Measurements from ENCODE around the gene GALNT12.

Gene GALNT12

GRCh38 chr9:98783518-98784226, 23.8 kb upstream of the GALNT12 start:
- no peak for DNase-seq

DNA sequence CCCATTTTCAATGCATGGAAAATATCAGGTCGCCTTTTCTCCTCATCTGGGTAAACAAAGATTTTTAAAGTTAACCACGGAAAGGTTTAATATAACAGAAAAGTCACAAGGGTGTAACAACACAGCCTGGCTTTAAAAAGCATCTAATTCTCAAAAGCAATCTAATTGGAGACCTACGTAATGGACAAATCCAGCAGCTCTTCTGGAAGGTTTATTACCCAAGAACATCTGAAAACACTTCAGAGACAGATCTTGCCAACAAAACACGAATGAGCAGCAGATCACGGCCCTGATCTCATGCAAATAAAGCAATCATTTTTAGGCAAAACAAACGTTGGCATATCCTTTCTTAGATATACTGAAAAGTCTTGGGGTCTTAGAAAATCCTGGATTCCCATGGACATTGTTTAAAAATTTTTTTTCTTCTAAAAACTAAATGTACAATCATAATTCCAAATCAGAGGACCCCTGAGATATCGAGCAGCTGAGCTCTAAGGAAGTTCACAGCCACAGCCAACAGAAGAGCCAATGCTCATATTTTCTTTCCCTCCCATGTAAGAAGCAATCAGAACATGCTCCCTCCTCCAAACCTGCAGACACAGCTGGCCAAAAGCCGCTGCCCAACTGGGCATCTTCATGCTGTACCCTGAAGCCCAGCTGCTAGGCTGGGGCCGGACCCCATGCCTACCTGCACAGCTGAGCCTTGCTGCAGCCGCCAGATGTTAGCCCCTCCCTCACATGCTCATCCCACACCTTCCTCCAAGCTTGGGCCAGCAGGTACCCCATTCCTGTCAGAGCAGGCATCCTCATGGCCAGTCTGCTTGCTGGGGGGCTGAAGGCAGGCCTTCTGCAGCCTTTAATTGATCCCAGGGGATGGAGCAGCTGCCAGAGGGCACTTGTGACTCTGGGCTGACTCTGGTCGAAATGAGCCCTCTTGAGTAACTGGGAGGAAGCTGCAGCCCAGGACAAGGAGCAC, 22.4 kb upstream of the GALNT12 start:
- DNase-seq, result no peak

GRCh38 chr9:98786750-98787510, 20.5 kb upstream of the GALNT12 start:
- DNase-seq, result no peak

- no peak for DNase-seq
These were observed 19.6 kb upstream of the GALNT12 start for GRCh38 chr9:98787766-98788335.

- no peak for DNase-seq
These were observed 17.9 kb upstream of the GALNT12 start for GRCh38 chr9:98789483-98790133.

- no peak for DNase-seq
These were observed 17.2 kb upstream of the GALNT12 start for GRCh38 chr9:98790134-98790841.

DNA sequence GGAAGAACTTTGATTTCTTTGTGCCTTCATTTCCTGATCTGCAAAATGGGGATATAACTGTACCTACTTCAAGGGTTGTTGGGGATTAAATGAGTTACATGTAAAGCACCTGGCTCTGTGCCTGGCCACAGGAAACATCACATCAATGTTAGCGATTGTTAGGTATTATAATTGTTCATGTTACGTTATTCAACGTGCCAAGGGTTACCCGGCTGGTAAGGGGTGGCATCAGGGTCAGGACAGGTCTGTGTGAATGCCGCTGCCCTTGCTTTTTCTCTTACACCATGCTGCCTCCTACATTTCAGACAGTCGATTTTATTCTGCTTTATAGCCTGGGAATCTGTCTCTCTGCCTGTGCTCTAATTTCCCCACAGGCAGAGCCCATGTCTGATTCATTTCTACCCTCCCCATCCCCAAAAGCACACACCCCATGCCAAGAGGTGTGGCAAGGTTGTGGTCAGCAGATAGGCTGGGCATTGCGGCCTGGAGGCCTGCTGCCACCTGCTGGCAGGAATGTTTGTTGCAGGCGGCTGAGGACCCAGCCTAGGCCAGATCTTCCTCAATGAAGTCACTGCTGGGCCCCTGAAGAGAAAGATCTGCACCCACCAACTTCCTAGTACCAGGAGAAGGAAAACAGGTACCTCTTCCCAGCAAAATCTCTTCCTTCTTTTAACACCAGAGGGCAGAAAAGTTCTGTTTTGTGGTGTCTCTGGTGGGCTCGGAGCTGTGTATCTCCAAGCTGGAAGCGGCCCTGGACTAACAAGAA, 16.4 kb upstream of the GALNT12 start:
- no peak for DNase-seq

DNA sequence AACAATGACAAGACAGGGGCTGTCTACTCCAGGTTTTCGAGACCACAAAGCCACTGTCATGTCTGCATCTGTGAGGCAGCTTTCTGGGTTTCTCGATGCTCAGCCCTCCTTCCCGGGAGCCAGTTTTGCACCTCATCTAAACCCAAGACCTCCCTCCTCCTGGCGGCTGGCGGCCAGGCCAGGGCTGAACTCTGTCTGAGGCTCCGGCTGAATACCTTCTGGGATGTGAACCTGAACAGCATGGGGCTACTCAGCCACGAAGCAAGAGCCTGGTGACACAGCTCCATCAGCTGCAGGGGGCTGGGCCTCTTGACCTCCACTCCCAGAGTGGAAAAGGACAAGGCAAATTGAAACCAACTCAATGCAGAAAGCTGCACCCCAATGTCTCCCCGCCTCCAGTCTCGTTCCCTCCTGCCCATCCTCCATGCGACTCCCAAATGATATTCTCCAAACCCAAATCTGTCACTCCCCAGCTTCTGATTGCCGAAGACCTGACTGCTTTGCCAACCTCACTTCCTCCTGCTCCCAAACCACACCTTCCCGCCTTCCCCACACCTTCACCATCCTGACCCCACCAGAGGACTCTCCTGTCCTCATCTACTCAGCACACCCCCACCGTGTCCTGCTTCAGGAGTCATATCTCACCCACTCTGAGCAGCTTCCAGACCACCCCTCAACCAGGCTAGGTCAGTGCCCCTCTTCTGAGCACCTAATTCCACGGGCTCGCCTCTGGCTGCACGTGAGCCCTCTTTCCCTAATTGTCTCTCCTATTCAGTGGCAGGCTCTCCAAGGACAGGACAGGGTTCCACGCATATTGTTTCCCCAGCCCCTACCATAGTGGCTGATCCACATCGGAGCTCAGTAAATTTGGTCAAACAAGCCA, 15.6 kb upstream of the GALNT12 start:
- no peak for DNase-seq

DNA sequence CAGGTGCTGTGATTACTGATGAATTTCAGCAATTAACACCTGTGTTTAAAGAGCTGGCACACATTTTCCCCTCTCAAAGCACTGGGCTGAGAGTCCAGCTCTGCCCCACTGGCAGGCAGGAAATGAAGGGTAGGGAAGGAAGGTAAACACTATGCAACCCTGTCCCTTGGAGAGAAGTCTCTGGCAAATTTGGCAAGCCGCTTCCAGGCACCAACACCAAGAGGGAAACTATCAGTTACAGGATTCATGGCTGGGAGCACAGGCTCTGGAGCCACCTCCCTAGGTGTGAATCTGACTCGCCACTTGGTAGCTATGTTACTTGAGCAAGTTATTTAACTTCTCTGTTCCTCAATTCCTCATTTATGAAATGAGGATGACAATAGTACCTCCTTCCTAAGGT, 14.4 kb upstream of the GALNT12 start:
- DNase-seq, result no peak

DNA sequence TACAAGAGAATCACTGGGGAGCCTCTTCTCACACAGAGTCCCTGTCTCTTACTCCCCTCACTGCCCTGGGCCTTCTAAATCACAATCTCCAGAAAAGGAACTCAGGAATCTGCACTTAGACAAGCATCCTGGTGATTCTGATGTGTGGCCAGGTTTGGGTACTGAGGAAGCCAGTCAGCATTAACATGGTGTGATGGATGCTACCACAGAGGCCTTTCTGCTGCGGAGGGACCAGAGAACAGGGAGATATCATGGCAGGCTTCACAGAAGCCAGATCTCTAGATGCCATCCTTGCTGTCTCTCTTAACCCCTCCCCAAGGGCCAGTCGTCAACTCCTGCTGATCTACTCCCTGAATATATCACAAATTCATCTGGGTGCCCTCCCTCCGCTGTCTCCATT, 12.7 kb upstream of the GALNT12 start:
- DNase-seq, result no peak

DNA sequence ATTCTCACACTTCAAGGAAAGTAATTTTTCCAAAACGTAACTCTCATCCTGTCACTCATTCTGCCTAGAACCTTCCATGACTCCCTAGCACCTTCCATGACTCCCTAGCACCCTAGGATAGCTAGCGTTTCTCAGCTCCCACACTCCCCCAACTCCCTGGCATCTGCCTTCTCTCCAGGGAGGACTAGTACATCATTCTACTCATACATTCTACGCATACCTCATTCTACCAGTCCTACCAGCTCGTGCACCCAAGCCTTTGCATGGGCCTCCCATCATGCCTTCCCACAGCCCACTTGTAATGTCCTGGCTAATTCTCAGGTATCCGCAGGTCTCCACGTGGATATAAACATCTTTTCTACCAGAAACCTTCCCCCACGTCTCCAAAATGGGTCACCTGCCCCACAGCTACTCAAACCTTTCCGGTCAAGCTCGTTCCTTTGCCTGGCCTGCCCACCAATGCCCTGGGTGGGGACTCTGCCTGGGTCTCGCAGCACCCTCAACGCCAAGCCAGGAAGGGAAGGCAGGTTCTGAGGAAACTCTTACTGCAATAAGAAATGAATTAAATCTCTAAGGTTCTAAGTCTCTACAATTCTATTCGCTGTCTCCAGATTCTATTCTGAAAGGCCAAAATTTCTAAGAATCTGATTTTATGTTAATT, 12.0 kb upstream of the GALNT12 start:
- DNase-seq, result no peak

DNA sequence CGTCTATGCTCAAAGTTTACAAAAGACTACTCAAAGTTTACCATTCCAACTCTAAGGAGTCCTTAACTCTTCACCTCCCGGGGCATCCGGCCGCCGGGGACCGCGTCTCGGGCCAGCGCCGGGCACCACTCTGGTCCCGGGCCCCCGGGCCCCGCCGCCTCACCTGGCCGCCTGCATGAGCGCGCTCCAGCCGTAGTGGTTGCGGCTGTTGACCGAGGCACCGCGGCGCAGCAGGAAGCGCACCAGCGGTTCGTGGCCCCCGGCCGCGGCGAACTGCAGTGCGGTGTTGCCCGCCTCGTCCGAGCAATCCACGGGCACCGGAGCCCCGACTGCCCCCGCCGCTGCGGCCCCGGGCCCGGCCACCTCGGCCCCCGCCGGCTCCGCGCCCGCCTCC, 11.5 kb upstream of the GALNT12 start:
- no peak for DNase-seq

GRCh38 chr9:98796364-98797101, 10.9 kb upstream of the GALNT12 start, which contains the start of gene ANKS6:
Gene ANKS6 (minus strand): TSS chr9:98796555. CDS start chr9:98796491, 64 bp downstream.
- DNase-seq, result no peak

DNA sequence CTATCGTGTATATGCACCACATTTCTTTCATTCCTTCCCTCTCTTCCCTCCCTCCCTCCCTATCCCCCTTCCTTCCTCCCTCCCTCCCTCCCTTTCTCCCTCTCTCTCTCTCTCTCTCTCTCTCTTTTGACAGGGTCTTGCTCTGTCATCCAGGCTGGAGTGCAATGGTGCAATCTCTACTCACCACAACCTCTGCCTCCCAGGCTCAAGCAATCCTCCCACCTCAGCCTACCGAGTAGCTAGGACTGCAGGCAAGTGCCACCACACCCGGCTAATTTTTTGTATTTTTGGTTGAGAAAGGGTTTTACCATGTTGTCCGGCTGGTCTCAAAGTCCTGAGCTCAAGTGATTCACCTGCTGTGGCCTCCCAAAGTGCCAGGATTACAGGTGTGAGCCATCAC, 10.0 kb upstream of the GALNT12 start:
- DNase-seq, result no peak

- DNase-seq, result no peak
These were observed 9.2 kb upstream of the GALNT12 start for GRCh38 chr9:98798254-98798653.

DNA sequence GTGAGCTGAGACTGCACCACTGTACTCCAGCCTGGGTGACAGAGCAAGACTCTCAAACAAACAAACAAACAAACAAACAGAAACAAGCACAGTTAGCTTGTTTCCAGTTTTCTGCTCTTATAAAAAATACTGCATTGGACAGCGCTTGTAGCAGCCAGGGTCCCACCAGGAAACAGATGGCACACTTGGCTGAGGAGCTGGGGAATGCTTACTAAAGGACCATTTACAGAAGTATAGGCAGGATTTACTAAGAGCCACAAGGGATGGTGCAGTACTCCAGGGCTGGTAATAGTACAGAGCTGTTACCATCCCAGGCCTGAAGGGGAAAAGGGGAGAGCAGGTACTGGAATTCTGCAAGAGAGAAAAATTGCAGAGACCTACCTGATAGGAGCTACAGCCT, 5.9 kb upstream of the GALNT12 start:
- DNase-seq, result no peak

GRCh38 chr9:98801969-98802371, 5.5 kb upstream of the GALNT12 start:
- no peak for DNase-seq

DNA sequence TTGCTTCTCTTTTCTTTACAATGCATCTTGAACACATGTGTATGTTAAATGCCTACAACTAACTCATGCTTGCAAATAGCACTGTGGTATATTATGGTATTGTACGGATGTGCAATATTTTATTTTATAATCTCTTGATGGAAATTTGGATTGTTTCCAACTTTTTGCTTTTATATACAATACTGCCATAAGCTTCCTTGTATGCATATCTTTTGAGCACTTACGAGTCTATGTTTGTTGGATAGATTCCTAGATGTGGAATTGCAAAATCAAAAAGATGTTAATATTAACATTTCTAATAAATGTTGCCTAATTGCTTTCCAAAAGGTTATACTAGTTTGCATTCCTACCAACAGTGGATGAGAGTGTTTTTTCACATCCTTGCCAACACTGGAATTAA, 3.4 kb upstream of the GALNT12 start:
- DNase-seq, result no peak

Data from NCI-H1417 treated with DMSO at 0.1 percent for 48 hours (cell line).